Measurements from ENCODE around the gene ROBO1. TPM values are rescaled to one million over a fixed set of nuclear protein-coding genes. Genes with fewer than 3 reads are reported as not detected.

The ROBO1 gene
- total RNA-seq, 1 donor from 2014 or later = 43.7 TPM

DNA sequence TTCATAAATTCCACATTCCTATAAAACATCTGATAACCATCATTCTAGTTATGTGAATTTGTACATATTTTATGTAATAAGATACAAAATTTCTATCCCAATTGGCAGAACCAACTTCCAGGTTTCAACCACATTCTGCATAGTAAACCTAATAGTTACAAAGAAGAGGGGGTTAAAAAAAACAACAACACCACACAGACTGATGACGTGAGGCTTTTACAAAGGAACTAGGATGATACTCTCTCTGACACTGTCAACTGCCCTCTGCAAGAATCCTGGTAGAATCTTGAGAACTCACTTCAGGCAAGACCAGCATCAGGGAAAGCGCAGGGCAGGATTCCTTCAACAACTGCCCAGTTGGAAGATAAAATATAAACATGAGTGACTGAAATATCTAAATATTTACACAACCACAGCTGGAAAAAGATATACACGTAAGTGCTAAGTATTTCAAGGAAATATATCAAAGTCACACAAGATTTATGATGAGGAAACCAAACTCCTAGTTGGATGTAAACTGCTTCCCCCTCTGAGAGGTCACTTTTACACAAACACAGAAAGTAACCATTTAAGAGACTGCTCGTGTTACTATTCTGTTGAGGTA is 816.4 kb downstream of the ROBO1 start:
- Mint-ChIP-seq H3K36me3 (ENCODE audit: low read depth) (peaks cover 10% of the 10 kb centered on the region), H3K9me3 (ENCODE audit: low read depth) (peaks cover 9% of the 10 kb centered on the region), H3K4me1 (ENCODE audit: low read depth) (peaks cover 18% of the 10 kb centered on the region), H3K27ac (ENCODE audit: unreplicated experiment) (no peak overlapping the region), H3K27me3 (ENCODE audit: low read depth) (no peaks in the 10 kb centered on the region), H3K4me3 (ENCODE audit: unreplicated experiment) (no peak overlapping the region)
- DNase-seq (ENCODE audit: low spot score) = no peak
- TF ChIP-seq, protein P1, sequence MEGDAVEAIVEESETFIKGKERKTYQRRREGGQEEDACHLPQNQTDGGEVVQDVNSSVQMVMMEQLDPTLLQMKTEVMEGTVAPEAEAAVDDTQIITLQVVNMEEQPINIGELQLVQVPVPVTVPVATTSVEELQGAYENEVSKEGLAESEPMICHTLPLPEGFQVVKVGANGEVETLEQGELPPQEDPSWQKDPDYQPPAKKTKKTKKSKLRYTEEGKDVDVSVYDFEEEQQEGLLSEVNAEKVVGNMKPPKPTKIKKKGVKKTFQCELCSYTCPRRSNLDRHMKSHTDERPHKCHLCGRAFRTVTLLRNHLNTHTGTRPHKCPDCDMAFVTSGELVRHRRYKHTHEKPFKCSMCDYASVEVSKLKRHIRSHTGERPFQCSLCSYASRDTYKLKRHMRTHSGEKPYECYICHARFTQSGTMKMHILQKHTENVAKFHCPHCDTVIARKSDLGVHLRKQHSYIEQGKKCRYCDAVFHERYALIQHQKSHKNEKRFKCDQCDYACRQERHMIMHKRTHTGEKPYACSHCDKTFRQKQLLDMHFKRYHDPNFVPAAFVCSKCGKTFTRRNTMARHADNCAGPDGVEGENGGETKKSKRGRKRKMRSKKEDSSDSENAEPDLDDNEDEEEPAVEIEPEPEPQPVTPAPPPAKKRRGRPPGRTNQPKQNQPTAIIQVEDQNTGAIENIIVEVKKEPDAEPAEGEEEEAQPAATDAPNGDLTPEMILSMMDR (IDR thresholded peaks at IDR 0.05) = no peak

DNA sequence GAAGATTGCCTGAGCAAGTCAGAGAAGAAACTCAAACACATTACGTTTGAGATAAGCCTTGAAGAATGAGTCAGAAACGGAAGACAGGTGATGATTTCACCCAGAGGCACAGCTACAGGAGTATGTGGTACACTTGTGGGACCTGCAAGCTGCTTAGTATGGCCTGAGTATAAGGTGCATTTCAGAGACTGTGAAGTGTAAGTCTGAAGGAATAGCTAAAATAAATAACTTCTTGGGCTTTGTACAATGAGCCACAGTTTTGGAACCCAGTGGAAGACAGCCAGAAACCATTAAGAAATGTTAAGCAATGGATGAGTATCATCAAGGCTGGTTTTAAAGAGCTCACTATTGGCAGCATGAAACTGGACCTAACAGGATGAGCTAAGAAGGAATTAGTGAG is 826.2 kb downstream of the ROBO1 start:
- Mint-ChIP-seq H3K27me3 (ENCODE audit: low read depth) (no peaks in the 10 kb centered on the region), H3K9me3 (ENCODE audit: low read depth) (peaks cover 16% of the 10 kb centered on the region), H3K4me1 (ENCODE audit: low read depth) (no peaks in the 10 kb centered on the region), H3K36me3 (ENCODE audit: low read depth) (peaks cover 8% of the 10 kb centered on the region), H3K27ac (ENCODE audit: unreplicated experiment) (no peak overlapping the region), H3K4me3 (ENCODE audit: unreplicated experiment) (no peak overlapping the region)
- DNase-seq (ENCODE audit: low spot score) = no peak
- TF ChIP-seq, protein P1 (IDR thresholded peaks at IDR 0.05) = no peak

DNA sequence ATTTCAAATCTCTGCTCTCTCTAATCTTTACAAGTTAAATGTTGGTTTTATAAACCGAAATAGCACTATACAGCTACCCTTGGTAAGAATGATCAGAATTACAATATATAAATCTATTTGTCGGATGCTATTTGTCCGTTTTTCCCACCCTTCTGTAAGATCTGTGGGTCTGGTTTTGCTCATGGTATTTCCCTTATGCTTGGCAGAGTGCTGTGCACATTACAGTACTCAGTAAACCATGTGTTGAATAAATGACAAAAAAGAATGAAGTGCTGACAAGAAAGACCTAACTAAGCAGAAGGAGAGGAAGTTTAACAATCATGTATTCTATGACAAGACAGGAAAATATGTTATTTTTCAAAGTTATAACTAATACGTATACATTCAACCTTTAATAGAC is 827.2 kb downstream of the ROBO1 start:
- H3K4me3 Mint-ChIP-seq (ENCODE audit: unreplicated experiment) = no peak overlapping the region
- H3K27ac Mint-ChIP-seq (ENCODE audit: unreplicated experiment) = no peak overlapping the region
- no peaks in the 10 kb centered on the region for H3K27me3 Mint-ChIP-seq (ENCODE audit: low read depth)
- H3K36me3 Mint-ChIP-seq (ENCODE audit: low read depth) = peaks cover 5% of the 10 kb centered on the region
- peaks cover 10% of the 10 kb centered on the region for H3K9me3 Mint-ChIP-seq (ENCODE audit: low read depth)
- no peak for DNase-seq (ENCODE audit: low spot score)
- TF ChIP-seq, protein P1 (IDR thresholded peaks at IDR 0.05) = no peak
- no peaks in the 10 kb centered on the region for H3K4me1 Mint-ChIP-seq (ENCODE audit: low read depth)

DNA sequence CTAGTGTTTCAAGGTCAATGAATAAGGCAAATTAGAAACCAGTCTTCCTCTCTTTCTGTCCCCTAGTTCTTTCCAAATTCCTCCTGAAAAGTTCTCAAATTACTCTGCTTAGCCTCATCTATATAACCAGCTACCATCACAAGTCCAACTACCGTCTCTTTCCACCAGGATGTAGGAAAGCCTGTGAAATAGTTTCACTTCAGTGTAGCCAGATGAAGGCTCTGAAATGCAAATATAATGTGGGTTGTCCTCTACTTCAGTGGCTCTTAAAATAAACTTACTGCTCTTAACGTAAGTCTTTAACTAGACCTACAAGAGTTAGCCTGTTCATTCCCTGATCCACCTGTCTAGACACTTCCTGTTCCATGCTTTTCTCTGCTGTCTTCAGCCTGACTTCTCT is 827.7 kb downstream of the ROBO1 start:
- no peaks in the 10 kb centered on the region for H3K4me1 Mint-ChIP-seq (ENCODE audit: low read depth)
- H3K27ac Mint-ChIP-seq (ENCODE audit: unreplicated experiment) = no peak overlapping the region
- H3K4me3 Mint-ChIP-seq (ENCODE audit: unreplicated experiment) = no peak overlapping the region
- DNase-seq (ENCODE audit: low spot score) = no peak
- peaks cover 5% of the 10 kb centered on the region for H3K9me3 Mint-ChIP-seq (ENCODE audit: low read depth)
- TF ChIP-seq, protein P1 (IDR thresholded peaks at IDR 0.05) = no peak
- H3K27me3 Mint-ChIP-seq (ENCODE audit: low read depth) = no peaks in the 10 kb centered on the region
- peaks cover 3% of the 10 kb centered on the region for H3K36me3 Mint-ChIP-seq (ENCODE audit: low read depth)

DNA sequence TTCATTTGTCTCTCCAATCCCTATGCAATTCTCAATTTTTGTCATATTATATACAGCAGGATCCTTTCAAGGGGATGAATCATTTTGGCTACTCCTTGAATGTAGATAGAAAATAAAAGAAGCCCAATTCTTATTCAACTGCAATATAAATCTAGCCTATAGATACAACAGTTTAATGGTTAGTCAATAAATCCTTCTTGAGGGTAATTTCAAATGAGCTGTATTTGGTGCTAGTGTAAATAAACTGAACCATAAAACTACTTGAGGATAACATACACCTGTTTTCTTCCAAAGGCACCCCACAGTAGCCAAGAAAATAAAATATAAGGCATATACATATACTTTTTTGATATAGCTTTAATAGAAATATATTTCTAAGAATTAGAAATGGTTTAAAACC is 830.3 kb downstream of the ROBO1 start:
- Mint-ChIP-seq H3K4me3 (ENCODE audit: unreplicated experiment) (no peak overlapping the region), H3K4me1 (ENCODE audit: low read depth) (no peaks in the 10 kb centered on the region), H3K27ac (ENCODE audit: unreplicated experiment) (no peak overlapping the region), H3K27me3 (ENCODE audit: low read depth) (no peaks in the 10 kb centered on the region), H3K36me3 (ENCODE audit: low read depth) (peaks cover 3% of the 10 kb centered on the region), H3K9me3 (ENCODE audit: low read depth) (no peaks in the 10 kb centered on the region)
- TF ChIP-seq, protein P1 (IDR thresholded peaks at IDR 0.05) = no peak
- DNase-seq (ENCODE audit: low spot score) = no peak
